Astrocyte of the cerebellum (primary cell): Measurements from ENCODE around the gene ZNF729.

ENCODE experiments used
- DNase-seq: peaks from one replicate; pipeline ENCODE4 v3.0.0-alpha.2; 2011; ENCODE audit warnings: low read depth
- H3K4me3 ChIP-seq: 2 replicates; pipeline ENCODE4 v1.5.1; 2011; ENCODE audit warnings: mild to moderate bottlenecking, low read depth, low read length, moderate library complexity
- in situ Hi-C: cut with HindIII; loops from 2 replicates; pipeline ENCODE4 v1.10.0; 2017; ENCODE audit warnings: low sequenced_read_pairs
- TF ChIP-seq, protein P1 (sequence below): IDR thresholded peaks from 2 replicates; pipeline ENCODE4 v1.5.1; 2012; ENCODE audit warnings: low read length, low read depth, moderate library complexity, mild to moderate bottlenecking; ENCODE audit errors: missing control alignments

Gene ZNF729

DNA sequence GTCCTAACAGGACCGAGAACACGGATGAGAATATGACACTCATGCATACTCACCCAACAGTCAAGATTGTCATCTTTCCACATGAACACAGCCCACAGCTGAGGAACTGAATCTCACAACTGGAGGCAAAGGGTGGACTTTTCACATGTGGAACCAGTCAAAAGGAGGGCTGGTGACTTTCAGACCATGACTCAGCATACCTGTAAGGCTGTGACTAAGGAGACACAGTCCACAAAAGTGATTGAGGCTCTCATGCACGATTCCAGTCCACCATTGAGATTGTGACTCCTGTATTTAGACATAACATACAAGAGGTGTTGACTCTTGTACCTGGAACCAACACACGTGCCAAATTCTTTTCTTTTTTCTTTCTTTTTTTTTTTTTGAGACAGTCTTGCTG, 40.0 kb downstream of the ZNF729 start:
- in situ Hi-C loops, result no loop called here
- TF ChIP-seq, protein P1, sequence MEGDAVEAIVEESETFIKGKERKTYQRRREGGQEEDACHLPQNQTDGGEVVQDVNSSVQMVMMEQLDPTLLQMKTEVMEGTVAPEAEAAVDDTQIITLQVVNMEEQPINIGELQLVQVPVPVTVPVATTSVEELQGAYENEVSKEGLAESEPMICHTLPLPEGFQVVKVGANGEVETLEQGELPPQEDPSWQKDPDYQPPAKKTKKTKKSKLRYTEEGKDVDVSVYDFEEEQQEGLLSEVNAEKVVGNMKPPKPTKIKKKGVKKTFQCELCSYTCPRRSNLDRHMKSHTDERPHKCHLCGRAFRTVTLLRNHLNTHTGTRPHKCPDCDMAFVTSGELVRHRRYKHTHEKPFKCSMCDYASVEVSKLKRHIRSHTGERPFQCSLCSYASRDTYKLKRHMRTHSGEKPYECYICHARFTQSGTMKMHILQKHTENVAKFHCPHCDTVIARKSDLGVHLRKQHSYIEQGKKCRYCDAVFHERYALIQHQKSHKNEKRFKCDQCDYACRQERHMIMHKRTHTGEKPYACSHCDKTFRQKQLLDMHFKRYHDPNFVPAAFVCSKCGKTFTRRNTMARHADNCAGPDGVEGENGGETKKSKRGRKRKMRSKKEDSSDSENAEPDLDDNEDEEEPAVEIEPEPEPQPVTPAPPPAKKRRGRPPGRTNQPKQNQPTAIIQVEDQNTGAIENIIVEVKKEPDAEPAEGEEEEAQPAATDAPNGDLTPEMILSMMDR, result no peak
- DNase-seq, result no peak
- H3K4me3 ChIP-seq, result no peak overlapping the region

DNA sequence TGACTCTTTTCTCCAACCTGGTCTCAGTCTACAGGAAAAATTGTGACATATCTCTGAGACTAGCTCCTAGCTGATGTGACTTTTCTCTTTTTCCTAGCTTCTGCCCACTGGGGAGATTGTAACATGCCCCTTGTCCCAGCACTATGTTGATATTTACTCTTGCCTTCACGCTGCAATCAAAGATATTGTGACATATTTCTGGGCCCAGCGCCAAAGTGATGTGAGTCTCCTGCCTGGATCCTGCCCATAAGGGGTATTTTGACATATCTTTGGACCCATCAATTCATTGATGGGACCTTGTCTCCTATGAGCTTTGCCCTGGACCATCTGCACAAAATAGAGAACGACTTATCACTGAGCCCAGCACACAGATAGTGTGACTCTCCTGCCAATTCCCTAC, 41.1 kb downstream of the ZNF729 start:
- H3K4me3 ChIP-seq, result no peak overlapping the region
- in situ Hi-C loops, result no loop called here
- TF ChIP-seq, protein P1, result no peak
- no peak for DNase-seq

DNA sequence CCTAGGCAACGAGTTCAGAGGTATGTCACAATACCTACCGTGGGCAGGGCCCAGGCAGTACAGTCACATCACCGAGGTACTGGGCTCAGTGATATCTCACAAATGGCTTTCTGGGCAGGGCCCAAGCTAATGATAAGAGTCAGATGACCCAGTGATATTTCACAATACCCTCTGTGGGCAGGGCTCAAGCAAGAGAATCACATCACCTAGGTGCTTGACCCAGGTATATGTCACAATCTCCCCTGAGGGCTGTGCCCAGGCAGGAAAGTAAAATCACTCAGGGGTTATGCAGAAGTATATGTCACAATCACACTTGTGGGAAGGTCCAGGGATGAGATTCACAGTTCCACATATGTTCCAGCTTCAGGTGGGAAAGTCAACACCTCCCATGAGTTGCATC, 45.3 kb downstream of the ZNF729 start:
- no peak for DNase-seq
- H3K4me3 ChIP-seq, result no peak overlapping the region
- TF ChIP-seq, protein P1, result no peak
- in situ Hi-C loops, result no loop called here

DNA sequence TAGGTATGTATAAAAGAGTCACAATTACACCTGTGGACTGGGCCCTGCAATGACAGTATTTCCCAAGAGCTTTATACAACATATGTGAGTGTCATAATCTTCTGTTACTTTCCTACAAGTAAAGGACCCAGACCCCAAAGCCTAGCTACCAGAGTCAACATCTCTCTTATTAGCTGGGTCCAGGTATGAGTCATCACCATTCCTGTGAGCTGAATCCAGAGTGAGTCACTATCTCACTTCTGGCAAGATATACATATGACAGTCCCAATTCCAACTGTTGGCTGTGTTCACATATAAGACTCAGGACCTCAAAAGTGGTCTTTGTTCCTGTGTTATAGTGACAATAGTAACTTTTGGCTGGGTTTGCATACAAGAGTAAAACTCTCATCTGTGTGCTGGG, 46.7 kb downstream of the ZNF729 start:
- H3K4me3 ChIP-seq, result no peak overlapping the region
- DNase-seq, result no peak
- TF ChIP-seq, protein P1, result no peak
- in situ Hi-C loops, result no loop called here

DNA sequence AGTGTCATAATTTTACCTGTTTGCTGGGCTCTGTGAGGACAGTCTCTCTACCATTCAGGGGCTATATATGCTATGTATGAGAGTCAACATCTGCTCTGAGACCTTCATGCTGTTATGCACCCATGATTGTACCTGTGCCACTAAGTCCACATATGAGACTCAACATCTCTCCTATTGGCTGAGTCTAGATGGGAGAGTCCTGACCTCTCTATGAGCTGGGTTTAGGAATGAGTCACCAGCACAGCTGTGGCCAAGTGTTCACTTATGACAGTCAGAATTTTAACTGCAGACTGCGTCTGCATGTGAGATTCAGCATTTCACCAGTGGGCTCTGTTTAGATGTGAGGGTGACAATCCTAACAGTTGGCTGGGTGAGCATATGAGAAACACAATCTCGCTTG, 49.5 kb downstream of the ZNF729 start:
- in situ Hi-C loops, result no loop called here
- TF ChIP-seq, protein P1, result no peak
- no peak overlapping the region for H3K4me3 ChIP-seq
- DNase-seq, result no peak

DNA sequence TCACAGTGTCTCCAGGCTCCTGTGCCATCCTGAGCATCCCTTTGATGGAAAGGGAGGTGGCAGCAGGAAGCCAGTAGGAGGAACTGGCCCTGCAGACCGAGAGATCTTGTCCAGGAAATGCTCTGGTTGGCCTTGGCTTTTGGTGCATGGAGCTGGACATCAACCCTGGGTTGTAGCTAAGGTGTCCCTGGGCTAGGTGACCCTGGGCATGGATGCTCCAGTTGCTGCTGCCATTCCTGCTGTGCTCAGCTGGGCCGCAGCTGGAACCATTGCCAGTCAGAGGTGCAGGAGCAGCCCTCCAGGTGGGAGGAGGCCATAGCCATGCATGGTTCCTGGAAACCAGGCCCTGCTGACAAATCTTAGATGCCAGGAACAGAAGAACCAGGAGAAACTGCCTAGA, 68.4 kb downstream of the ZNF729 start:
- TF ChIP-seq, protein P1, result no peak
- no peak overlapping the region for H3K4me3 ChIP-seq
- no peak for DNase-seq
- in situ Hi-C loops, result no loop called here
